SK-N-MC (cell line): ENCODE results near the gene HSPB9.

Experiments
- EZH2 ChIP-seq: fragments of 200-600 bp; sonication (generic); IDR thresholded peaks from one replicate; pipeline ENCODE4 v1.6.1; 2017; ENCODE audit warnings: antibody characterized with exemption
- FOXP2 ChIP-seq: optimal IDR thresholded peaks from 2 replicates; pipeline ENCODE3; 2011; ENCODE audit warnings: mild to moderate bottlenecking, moderate library complexity; ENCODE audit not compliant: insufficient read depth; ENCODE audit errors: extremely low read length, control extremely low read depth
- POLR2AphosphoS5 ChIP-seq: IDR thresholded peaks from 2 replicates; pipeline ENCODE4 v1.6.1; 2012; ENCODE audit warnings: mild to moderate bottlenecking, low read depth, low read length, borderline replicate concordance

GRCh38 chr17:42087042-42087701, 35.4 kb upstream of the HSPB9 start:
- TF ChIP-seq EZH2 (no peak), POLR2AphosphoS5 (no peak), FOXP2 (no peak)
